GM23248 (cell line): Measurements from ENCODE around the gene MGMT.

Experiments
- EZH2 ChIP-seq: fragments of 200-600 bp; sonication (generic); IDR thresholded peaks from 2 replicates; pipeline ENCODE4 v1.6.1; 2018; ENCODE audit warnings: antibody characterized with exemption, mild to moderate bottlenecking; ENCODE audit not compliant: insufficient read depth, poor library complexity, severe bottlenecking
- EZH2phosphoT487 ChIP-seq: fragments of 200-600 bp; sonication (generic); IDR thresholded peaks from 2 replicates; pipeline ENCODE4 v1.6.1; 2018; ENCODE audit warnings: antibody characterized with exemption, moderate library complexity, mild to moderate bottlenecking, low read depth; ENCODE audit not compliant: insufficient read depth

DNA sequence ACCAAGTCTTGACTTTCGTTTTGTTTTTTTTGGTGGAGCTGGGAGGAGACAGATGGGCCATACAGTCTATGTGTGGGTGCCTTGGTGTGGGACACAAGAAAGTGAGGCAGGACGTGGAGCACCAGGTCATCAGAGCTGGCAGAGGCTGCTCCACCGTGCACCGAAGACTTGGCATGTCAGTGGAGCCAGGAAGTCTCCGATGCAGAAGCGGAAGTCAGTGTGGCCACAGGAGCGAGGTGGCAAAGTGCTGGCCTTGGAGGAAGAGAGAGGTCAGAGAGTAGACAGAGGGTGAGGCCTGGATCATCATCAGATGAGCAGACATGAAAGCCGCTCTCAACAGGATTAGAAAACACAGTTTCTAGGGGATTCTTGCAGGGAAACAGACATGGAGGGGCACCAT is 116.8 kb downstream of the MGMT start:
- TF ChIP-seq EZH2 (no peak), EZH2phosphoT487 (no peak)
